Measurements from ENCODE around the gene PIM2.
"Not testable (repeated sequence)": the region's sequence is repeated elsewhere in the genome, so short reads cannot be mapped to it uniquely, and the experiment has no call there.

The PIM2 gene

GRCh38 chrX:48892896-48893295 lies 25.9 kb downstream of the PIM2 start:
- TF ChIP-seq CTCF (IDR thresholded peaks at IDR 0.05; ENCODE audit: insufficient read depth, low read depth, low read length, missing control alignments) = no peak
- H3K4me3 ChIP-seq (ENCODE audit: low read depth, low read length) = no peak overlapping the region
- DNase-seq (ENCODE audit: low read depth) = no peak

- TF ChIP-seq CTCF (IDR thresholded peaks at IDR 0.05; ENCODE audit: insufficient read depth, low read depth, low read length, missing control alignments) = peak; percentile 50
- peak overlapping the region; percentile 55 for H3K4me3 ChIP-seq (ENCODE audit: low read depth, low read length)
- DNase-seq (ENCODE audit: low read depth) = peak; percentile 81
Measured at GRCh38 chrX:48891402-48892288, 27.2 kb downstream of the PIM2 start.

GRCh38 chrX:48890934-48891401 lies 27.9 kb downstream of the PIM2 start:
- H3K4me3 ChIP-seq (ENCODE audit: low read depth, low read length) = peak overlapping the region; percentile 55

GRCh38 chrX:48890296-48890925 lies 28.4 kb downstream of the PIM2 start:
- peak overlapping the region; percentile 55 for H3K4me3 ChIP-seq (ENCODE audit: low read depth, low read length)
- TF ChIP-seq CTCF (IDR thresholded peaks at IDR 0.05; ENCODE audit: insufficient read depth, low read depth, low read length, missing control alignments) = no peak
- DNase-seq (ENCODE audit: low read depth) = no peak

More at GRCh38 chrX:48890934-48891401, 27.9 kb downstream of the PIM2 start:
- DNase-seq (ENCODE audit: low read depth) = no peak
- TF ChIP-seq CTCF (IDR thresholded peaks at IDR 0.05; ENCODE audit: insufficient read depth, low read depth, low read length, missing control alignments) = no peak

- DNase-seq (ENCODE audit: low read depth); H3K4me3 ChIP-seq (ENCODE audit: low read depth, low read length): not testable (repeated sequence)
Measured at GRCh38 chrX:48886586-48886985, 32.2 kb downstream of the PIM2 start.

- no peak overlapping the region for H3K4me3 ChIP-seq (ENCODE audit: low read depth, low read length)
- TF ChIP-seq CTCF (IDR thresholded peaks at IDR 0.05; ENCODE audit: insufficient read depth, low read depth, low read length, missing control alignments) = no peak
- no peak for DNase-seq (ENCODE audit: low read depth)
Measured at GRCh38 chrX:48883729-48884128, 35.1 kb downstream of the PIM2 start.

- DNase-seq (ENCODE audit: low read depth); H3K4me3 ChIP-seq (ENCODE audit: low read depth, low read length): not testable (repeated sequence)
Measured at GRCh38 chrX:48876944-48877343, 41.9 kb downstream of the PIM2 start.

- not testable (repeated sequence) for H3K4me3 ChIP-seq (ENCODE audit: low read depth, low read length); DNase-seq (ENCODE audit: low read depth)
Measured at GRCh38 chrX:48872017-48872416, 46.8 kb downstream of the PIM2 start.
